Astrocyte of the cerebellum (primary cell): ENCODE measurements around the gene CSTPP1.

Source experiments
- DNase-seq: peaks from one replicate; pipeline ENCODE4 v3.0.0-alpha.2; 2011; ENCODE audit warnings: low read depth
- H3K4me3 ChIP-seq: 2 replicates; pipeline ENCODE4 v1.5.1; 2011; ENCODE audit warnings: mild to moderate bottlenecking, low read depth, low read length, moderate library complexity
- in situ Hi-C: cut with HindIII; loops from 2 replicates; pipeline ENCODE4 v1.10.0; 2017; ENCODE audit warnings: low sequenced_read_pairs
- TF ChIP-seq, protein P1 (sequence below): IDR thresholded peaks from 2 replicates; pipeline ENCODE4 v1.5.1; 2012; ENCODE audit warnings: low read length, low read depth, moderate library complexity, mild to moderate bottlenecking; ENCODE audit errors: missing control alignments

Gene CSTPP1

DNA sequence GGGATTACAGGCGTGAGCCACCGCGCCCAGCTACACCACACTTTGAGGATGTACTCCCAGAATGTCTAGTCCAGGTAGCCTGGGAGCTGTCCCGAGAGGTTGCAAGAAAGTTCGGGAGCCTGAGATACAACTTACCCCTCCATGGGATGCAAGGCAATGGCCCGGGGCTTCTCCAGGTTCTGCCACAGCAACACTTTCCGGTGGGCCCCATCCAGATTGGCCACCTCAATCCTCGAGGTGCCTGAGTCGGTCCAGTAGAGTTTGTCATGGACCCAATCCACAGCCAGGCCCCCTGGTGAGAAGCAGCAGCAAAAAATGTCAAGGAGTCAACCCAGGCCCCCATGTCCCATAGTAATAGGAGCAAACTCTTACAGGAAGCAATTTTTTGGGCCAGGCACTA is 43.7 kb upstream of the CSTPP1 start:
- no peak overlapping the region for H3K4me3 ChIP-seq
- in situ Hi-C loops, result no loop called here
- TF ChIP-seq, protein P1, sequence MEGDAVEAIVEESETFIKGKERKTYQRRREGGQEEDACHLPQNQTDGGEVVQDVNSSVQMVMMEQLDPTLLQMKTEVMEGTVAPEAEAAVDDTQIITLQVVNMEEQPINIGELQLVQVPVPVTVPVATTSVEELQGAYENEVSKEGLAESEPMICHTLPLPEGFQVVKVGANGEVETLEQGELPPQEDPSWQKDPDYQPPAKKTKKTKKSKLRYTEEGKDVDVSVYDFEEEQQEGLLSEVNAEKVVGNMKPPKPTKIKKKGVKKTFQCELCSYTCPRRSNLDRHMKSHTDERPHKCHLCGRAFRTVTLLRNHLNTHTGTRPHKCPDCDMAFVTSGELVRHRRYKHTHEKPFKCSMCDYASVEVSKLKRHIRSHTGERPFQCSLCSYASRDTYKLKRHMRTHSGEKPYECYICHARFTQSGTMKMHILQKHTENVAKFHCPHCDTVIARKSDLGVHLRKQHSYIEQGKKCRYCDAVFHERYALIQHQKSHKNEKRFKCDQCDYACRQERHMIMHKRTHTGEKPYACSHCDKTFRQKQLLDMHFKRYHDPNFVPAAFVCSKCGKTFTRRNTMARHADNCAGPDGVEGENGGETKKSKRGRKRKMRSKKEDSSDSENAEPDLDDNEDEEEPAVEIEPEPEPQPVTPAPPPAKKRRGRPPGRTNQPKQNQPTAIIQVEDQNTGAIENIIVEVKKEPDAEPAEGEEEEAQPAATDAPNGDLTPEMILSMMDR, result no peak
- no peak for DNase-seq

DNA sequence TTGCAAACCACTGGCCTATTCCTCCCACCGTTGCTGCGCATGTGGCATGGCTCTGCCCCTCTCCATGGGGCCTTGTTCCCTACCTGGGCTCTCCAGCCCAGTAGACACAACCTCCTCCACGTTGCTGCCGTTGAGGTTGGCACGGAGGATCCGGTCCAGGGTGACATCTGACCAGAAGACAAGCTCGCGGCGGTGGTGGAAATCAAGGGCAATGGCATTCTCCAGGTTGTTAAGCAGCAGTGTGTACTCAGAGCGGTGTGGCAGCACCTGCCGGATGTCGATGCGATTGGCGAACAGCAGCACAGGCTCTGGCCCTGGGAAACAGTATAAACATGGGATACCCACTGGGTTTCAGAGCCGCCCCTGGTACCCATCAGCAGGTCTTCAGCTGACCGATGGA is 42.1 kb upstream of the CSTPP1 start:
- in situ Hi-C loops, result no loop called here
- no peak overlapping the region for H3K4me3 ChIP-seq
- TF ChIP-seq, protein P1, result no peak
- no peak for DNase-seq

DNA sequence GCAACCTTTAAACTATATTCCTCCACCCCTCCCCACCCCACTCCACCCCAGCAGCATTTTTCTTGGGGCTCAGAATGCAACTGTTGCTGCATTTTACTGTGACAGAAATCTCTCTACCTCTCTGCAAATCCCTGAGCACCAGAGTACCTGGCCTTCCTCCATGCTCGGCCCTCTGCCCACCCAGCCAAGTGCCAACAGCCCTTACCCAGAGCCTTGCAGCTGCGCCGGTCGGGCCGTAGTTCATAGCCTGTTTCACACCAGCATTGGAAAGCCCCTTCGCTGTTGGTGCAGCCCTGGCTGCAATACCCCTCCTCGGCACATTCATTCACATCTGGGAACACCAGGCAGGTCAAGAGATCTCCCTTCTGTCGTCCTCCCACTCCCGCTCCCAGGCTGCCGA is 41.6 kb upstream of the CSTPP1 start:
- TF ChIP-seq, protein P1, result no peak
- in situ Hi-C loops, result no loop called here
- no peak overlapping the region for H3K4me3 ChIP-seq

DNA sequence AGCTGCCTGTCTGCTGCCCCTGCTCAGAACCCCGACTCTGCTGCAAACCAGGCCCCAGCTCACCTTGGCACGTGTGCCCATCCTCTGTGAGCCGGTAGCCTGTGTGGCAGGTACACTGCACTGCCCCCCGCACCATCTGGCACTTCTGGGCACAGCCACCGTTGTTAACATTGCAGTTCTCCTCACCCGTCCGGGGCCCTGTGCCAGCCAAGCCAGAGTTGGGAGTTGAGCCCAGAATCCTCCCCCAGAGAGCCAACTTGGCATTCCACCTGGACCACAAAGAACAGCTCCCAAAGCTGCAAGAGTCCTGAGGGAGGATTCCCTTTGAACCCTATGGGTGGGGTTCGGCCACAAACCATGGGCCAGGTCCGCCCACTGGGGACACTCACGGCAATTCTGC is 40.7 kb upstream of the CSTPP1 start:
- H3K4me3 ChIP-seq, result no peak overlapping the region
- TF ChIP-seq, protein P1, result no peak
- no peak for DNase-seq
- in situ Hi-C loops, result no loop called here

More for the DNA sequence above, 41.6 kb upstream of the CSTPP1 start:
- DNase-seq, result no peak

DNA sequence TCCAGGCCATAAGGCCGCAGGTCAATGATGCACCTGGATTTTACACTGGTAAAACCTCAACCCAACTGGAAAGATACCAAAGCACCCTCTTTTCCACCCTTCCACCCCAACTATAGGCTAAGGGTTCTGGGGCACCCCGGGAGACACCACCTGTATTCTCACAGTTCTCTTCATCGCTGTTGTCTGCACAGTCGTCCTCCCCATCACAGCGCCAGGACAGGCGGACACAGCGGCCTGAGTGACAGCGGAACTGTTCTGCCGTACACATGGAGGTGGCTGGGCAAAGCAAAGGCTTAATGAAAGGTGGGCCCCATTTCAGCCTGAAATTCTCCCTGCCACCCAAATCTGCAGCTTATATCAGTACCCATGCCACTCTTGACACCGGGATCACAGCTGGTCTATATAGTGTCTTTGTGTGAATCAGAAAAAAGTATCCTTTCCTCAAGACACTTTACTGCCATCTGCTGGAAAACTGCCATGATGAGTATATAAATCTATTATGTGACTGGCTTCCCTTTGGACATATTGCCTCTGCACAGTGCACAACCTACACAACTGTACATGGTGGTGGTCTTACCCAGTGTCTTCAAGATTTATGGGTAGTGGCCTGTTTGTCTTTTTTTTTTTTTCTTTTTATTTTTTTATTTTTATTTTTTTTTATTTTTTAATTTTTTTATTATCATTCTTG is 39.7 kb upstream of the CSTPP1 start:
- H3K4me3 ChIP-seq, result no peak overlapping the region
- in situ Hi-C loops, result no loop called here
- no peak for DNase-seq
- TF ChIP-seq, protein P1, result no peak

DNA sequence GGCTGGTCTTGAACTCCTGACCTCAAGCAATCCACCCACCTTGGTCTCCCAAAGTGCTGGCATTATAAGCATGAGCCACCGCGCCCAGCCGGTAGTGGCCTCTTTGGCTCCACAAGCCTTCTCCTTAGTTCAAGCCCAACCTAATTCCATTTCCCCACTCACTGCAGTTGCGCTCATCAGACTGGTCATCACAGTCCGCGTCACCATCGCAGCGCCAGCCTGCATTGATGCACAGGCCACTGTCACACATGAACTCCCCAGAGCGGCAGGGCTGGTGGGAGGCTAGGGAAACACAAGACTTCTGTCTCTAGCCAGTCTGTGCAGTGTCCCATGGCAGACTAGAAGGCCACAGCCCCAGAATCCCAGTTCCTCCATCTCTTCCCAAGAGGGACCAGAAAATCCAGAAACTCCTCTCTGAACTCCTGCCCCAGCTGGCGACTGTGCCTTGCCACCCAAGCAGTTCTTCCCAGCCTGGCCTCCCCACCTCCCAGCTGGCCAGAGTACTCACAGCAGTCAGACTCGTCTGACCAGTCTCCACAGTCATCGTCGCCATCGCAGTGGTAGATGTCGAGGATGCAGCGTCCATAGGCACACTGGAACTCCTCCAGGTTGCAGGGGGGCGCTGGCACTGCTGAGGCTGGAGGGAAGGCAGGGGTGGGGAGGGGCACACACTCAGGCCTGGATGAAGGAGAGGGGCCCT is 38.0 kb upstream of the CSTPP1 start:
- no peak overlapping the region for H3K4me3 ChIP-seq
- in situ Hi-C loops, result no loop called here
- TF ChIP-seq, protein P1, result no peak
- no peak for DNase-seq
